DMS114 treated with DMSO at 0.1 percent for 48 hours (cell line): ENCODE data around the gene ACTR6.

Experiments used
- DNase-seq: peaks from one replicate; lab custom pipeline; 2025; ENCODE audit not compliant: unreplicated experiment; lab: John Stamatoyannopoulos, UW

The ACTR6 gene

GRCh38 chr12:100265732-100266584 lies 65.3 kb downstream of the ACTR6 start:
- peak; percentile 66 for DNase-seq

- DNase-seq: no peak
Measured at GRCh38 chr12:100266585-100266834, 65.9 kb downstream of the ACTR6 start.

- peak; percentile 90 for DNase-seq
Measured at GRCh38 chr12:100266835-100267602, 66.4 kb downstream of the ACTR6 start, which contains the start of the genes DEPDC4 and SCYL2. Gene DEPDC4 (minus strand): TSS chr12:100267079. CDS start chr12:100267076, 3 bp downstream. Gene SCYL2 (plus strand): TSS chr12:100267177. CDS start chr12:100282971, 15,794 bp downstream.

GRCh38 chr12:100267603-100268281 lies 67.1 kb downstream of the ACTR6 start:
- DNase-seq: no peak

- no peak for DNase-seq
Measured at GRCh38 chr12:100268835-100269564, 68.4 kb downstream of the ACTR6 start.

GRCh38 chr12:100273782-100274181 lies 73.2 kb downstream of the ACTR6 start:
- DNase-seq: no peak
